Measurements from ENCODE around the gene MAP4K4.

MAP4K4 gene

GRCh38 chr2:101722864-101723263, 25.4 kb downstream of the MAP4K4 start:
- DNase-seq (ENCODE audit: low read depth, low spot score): no peak

- DNase-seq (ENCODE audit: low read depth, low spot score): no peak
Observed at GRCh38 chr2:101723371-101724124, 26.0 kb downstream of the MAP4K4 start.

GRCh38 chr2:101724125-101724474, 26.6 kb downstream of the MAP4K4 start:
- no peak for DNase-seq (ENCODE audit: low read depth, low spot score)

GRCh38 chr2:101725038-101725437, 27.5 kb downstream of the MAP4K4 start:
- no peak for DNase-seq (ENCODE audit: low read depth, low spot score)

- DNase-seq (ENCODE audit: low read depth, low spot score): peak; percentile 40
Observed at GRCh38 chr2:101725515-101726192, 28.1 kb downstream of the MAP4K4 start.

- DNase-seq (ENCODE audit: low read depth, low spot score): no peak
Observed at GRCh38 chr2:101728865-101729264, 31.4 kb downstream of the MAP4K4 start.

GRCh38 chr2:101729521-101730190, 32.1 kb downstream of the MAP4K4 start:
- no peak for DNase-seq (ENCODE audit: low read depth, low spot score)

- no peak for DNase-seq (ENCODE audit: low read depth, low spot score)
Observed at GRCh38 chr2:101731221-101732054, 33.9 kb downstream of the MAP4K4 start.

GRCh38 chr2:101732199-101732598, 34.7 kb downstream of the MAP4K4 start:
- DNase-seq (ENCODE audit: low read depth, low spot score): no peak

- no peak for DNase-seq (ENCODE audit: low read depth, low spot score)
Observed at GRCh38 chr2:101732773-101733256, 35.3 kb downstream of the MAP4K4 start.

- no peak for DNase-seq (ENCODE audit: low read depth, low spot score)
Observed at GRCh38 chr2:101733257-101733993, 35.9 kb downstream of the MAP4K4 start.

- no peak for DNase-seq (ENCODE audit: low read depth, low spot score)
Observed at GRCh38 chr2:101734505-101735165, 37.1 kb downstream of the MAP4K4 start.

- no peak for DNase-seq (ENCODE audit: low read depth, low spot score)
Observed at GRCh38 chr2:101735166-101735533, 37.6 kb downstream of the MAP4K4 start.

- no peak for DNase-seq (ENCODE audit: low read depth, low spot score)
Observed at GRCh38 chr2:101736233-101736632, 38.7 kb downstream of the MAP4K4 start.

GRCh38 chr2:101736861-101737291, 39.4 kb downstream of the MAP4K4 start:
- no peak for DNase-seq (ENCODE audit: low read depth, low spot score)

- no peak for DNase-seq (ENCODE audit: low read depth, low spot score)
Observed at GRCh38 chr2:101737478-101738255, 40.2 kb downstream of the MAP4K4 start.

- DNase-seq (ENCODE audit: low read depth, low spot score): no peak
Observed at GRCh38 chr2:101738649-101739048, 41.1 kb downstream of the MAP4K4 start.

GRCh38 chr2:101740555-101740964, 43.1 kb downstream of the MAP4K4 start:
- DNase-seq (ENCODE audit: low read depth, low spot score): no peak

- DNase-seq (ENCODE audit: low read depth, low spot score): peak; percentile 85
Observed at GRCh38 chr2:101741775-101742520, 44.4 kb downstream of the MAP4K4 start.

Data from ELF-1 (cell line).